T-helper 1 cell treated with Interleukin-12 subunit alpha and Interleukin-12 subunit beta and Interleukin-4 antibody, amounts not matched to agents 30 ng/mL and 1 ng/mL, for 36 hours (primary cell): ENCODE measurements around the gene MMAB. TPM values are rescaled to one million over a fixed set of nuclear protein-coding genes. Genes with fewer than 3 reads are reported as not detected.

ENCODE experiments used
- intact Hi-C: fragments of 100-400 bp; cut with micrococcal nuclease; formaldehyde crosslinking; loops from one replicate; pipeline ENCODE4 v1.15.1; 2024
- total RNA-seq: library from RNA; stranded (reverse); gene quantifications from 2 replicates; pipeline ENCODE4 v1.2.3, GENCODE V29; 2022

Gene MMAB
- total RNA-seq, 1 donor from 2014 or later = 23.3 TPM

DNA sequence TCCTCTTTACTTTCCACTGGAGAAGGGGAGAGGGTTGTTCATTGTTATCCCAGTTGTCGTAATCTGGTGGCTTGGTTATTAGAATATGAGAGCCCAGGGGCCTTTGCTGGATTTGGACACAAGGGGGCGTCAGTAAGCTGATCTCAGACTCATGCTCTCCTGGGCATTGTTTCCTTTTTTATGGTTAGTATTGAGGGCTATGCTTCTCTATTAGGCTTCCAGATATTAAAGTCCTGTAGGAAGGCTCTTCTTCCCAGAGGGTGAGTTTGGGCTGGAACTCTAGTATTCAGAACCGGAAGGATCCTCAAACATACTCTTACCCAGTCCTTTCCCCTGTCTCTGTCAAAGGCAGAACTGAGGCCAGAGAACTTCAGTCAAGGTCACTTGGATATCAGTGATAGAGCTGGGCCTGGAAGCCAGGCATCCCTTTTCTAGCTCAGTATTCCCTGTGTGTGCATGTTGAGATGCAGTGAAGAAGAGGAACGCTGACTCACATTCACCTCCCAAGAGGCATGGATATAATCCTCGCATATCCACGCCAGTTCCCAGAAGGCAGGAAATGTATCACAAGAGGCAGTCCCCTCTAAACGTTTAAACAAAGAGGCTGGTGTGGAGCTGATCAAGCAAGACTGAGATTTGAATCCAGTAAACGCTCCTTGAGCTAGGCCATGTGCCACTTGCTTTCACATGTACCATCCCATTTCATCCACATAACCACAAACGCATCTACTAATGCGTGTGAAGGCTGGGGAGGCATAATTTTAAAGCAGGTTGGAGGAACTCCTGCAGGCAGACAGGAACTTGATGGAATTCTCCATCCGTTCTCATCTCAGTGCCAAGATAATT is 54.3 kb downstream of the MMAB start:
- intact Hi-C loops = loop anchor here (1.0 to 5.0 kb wide), 7 partner anchors 78 to 362 kb away; partner anchors contain the start of gene FAM222A

DNA sequence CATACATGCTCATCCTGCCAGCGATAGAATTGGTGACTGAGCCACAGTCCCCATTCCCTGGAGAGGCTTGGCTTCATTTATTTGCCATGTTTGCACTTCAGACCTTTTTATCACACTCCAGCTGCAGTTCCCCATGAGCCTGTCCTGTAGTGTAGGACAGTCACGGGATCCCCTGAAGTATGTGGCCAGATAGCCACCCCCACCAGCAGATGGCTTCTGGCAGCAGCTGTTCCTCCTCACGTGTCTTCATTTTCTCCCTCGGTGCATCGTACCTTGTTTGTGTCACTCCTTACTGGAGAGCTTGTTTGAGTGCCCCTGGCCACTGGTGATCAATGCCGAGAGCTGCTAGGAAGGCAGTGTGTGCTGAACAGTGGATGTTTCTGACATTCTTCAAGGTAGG is 55.7 kb downstream of the MMAB start:
- intact Hi-C loops = loop anchor here (1.0 to 5.0 kb wide), 7 partner anchors 80 to 364 kb away; partner anchors contain the start of gene FAM222A

DNA sequence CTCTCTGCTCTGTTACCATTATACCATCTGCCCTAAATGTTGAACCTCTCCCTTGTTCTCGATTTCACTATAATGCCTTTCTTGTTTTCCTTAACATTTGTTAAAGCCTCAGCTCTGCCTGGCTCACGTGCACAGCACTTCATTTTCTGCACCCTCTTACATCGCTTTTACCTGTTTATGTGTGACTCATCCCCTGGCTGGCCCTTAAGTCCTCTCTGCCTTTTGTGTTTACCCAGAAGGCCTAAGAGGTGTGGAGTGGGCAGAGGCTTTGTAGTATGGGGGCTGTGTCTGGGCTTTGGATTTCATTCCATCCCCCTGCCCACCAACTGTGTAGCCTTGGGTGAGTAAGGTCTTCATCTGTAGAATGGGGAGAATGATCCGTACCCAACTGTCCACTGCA is 59.3 kb downstream of the MMAB start:
- intact Hi-C loops = no loop called here

DNA sequence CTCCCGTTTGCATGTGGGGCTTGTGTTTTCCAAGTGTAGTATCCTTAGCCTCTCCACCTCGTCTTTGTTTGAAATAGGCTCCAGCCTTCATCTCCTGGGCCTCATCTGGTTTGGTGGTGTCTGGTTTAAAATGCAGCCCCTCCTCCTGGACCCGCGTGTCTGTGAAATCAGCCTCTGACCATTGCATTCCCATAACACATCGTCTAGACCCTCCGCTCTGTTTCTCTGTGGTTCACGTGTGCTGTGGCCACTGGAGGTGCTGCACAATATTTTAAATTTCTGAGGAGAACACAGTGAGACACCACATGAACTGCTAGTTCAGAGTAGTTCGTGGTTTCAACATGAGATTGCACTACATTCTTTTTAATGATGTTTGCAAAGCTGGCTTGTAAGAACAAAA is 60.3 kb downstream of the MMAB start:
- intact Hi-C loops = no loop called here

DNA sequence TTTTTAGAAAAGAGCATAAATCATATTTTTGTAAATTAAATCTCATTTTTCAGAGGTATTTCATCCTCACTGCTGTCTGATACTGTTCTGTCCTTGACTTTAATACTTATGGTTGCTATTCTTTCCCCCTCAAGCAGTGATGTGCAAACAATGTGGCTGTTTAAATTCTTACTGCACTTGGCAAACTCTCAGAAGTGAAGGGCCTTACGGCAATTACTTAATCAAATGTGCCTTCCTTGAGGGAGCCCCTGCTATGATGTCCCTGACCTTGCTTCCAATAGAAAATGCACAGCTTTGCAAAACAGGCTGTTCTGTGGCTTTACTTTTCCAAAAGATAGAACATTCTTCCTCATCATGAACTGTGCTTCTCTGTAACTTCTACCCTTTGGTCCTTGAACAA is 60.7 kb downstream of the MMAB start:
- intact Hi-C loops = no loop called here

DNA sequence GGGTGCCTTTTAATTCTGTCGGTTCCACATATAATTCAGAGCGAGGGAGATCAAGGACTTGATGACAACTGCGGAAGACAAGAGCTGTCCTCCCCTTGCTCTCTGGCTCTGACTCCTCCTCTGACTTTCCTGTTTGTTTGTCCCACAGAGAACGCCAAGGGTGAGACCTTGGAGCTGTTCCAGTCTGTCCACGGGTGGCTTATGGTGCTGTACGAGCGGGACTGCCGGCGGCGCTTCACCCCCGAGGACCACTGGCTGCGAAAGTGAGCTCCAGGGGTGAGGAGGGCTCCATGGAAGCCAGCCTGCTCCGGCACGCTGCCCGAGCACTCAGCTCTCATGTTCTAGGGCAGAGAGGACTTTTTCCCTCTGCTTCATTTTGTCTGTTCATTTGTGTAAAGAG is 63.1 kb downstream of the MMAB start:
- intact Hi-C loops = no loop called here

DNA sequence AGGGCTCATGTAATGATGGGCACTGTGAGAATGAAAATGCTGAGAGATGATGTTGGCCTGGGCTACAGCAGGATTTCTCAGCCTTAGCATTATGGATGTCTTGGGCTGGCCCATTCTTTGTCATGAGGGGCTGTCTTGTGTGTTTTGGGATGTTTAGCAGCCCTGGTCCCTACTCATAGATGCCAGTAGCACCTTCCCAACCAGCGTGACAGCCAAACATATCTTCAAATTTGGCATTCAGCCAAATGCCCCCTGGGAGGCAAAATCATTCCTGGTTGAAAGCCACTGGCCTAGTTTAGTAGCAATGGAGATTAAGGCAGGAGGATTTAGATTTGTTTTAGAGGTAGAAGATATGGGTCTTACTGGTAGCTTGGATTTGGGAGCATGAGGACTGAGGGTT is 69.2 kb downstream of the MMAB start:
- intact Hi-C loops = no loop called here

Other genes starting within 250 kb of the MMAB start
- gene MYO1H, start 225.6 kb downstream of the MMAB start, total RNA-seq = not detected in 2 replicates
- 46.6 and 52.5 TPM in 2 replicates for gene KCTD10, start 96.2 kb downstream of the MMAB start, total RNA-seq
- 33.2 and 34.1 TPM in 2 replicates for gene UBE3B, start 95.9 kb downstream of the MMAB start, total RNA-seq
- gene MVK, start 290 bp upstream of the MMAB start, total RNA-seq = 14.1 and 14.2 TPM in 2 replicates
- gene FAM222A, start 140.3 kb upstream of the MMAB start, total RNA-seq = 0.51 and 0.80 TPM in 2 replicates